ENCODE results near the gene STYX.
"Not testable (repeated sequence)": the region's sequence is repeated elsewhere in the genome, so short reads cannot be mapped to it uniquely, and the experiment has no call there.

DNA sequence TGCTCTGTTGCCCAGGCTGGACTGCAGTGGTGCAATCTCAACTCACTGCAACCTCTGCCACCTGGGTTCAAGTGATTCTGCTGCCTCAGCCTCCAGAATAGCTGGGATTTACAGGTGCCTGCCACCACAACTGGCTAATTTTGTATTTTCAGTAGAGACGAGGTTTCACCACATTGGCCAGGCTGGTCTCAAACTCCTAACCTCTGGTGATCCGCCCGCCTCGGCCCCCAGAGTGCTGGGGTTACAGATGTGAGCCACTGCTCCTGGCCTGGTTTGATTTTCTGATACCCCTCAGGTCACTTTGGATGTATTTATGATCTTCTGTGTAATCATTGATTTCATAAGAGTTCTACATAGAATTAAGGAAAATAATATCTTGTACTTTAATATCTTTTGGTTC lies 33.0 kb downstream of the STYX start:
- not testable (repeated sequence) for TF ChIP-seq SUZ12 (IDR thresholded peaks at IDR 0.05); FOXA1 (IDR thresholded peaks at IDR 0.05); BHLHE40 (IDR thresholded peaks at IDR 0.05; ENCODE audit: borderline replicate concordance); FOXM1 (IDR thresholded peaks at IDR 0.05; ENCODE audit: borderline replicate concordance); SP1 (IDR thresholded peaks at IDR 0.05); ELF4 (IDR thresholded peaks at IDR 0.05); ARNT (IDR thresholded peaks at IDR 0.05); ZNF384 (IDR thresholded peaks at IDR 0.05); L3MBTL2 (conservative IDR thresholded peaks at IDR 0.05); FOXK2 (IDR thresholded peaks at IDR 0.05)
- TF ChIP-seq, protein P1, sequence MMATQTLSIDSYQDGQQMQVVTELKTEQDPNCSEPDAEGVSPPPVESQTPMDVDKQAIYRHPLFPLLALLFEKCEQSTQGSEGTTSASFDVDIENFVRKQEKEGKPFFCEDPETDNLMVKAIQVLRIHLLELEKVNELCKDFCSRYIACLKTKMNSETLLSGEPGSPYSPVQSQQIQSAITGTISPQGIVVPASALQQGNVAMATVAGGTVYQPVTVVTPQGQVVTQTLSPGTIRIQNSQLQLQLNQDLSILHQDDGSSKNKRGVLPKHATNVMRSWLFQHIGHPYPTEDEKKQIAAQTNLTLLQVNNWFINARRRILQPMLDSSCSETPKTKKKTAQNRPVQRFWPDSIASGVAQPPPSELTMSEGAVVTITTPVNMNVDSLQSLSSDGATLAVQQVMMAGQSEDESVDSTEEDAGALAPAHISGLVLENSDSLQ (IDR thresholded peaks at IDR 0.05) = not testable (repeated sequence)

Data from HEK293T (cell line).